ACC112 (cell line): ENCODE results near the gene GPRC5A.

Source experiments
- H2AFZ ChIP-seq: fragments of 200-600 bp; sonication (generic); one replicate; pipeline ENCODE4 v1.6.0; 2017; ENCODE audit warnings: antibody characterized with exemption, low read length; ENCODE audit not compliant: unreplicated experiment
- H3K27ac ChIP-seq: fragments of 200-600 bp; sonication (generic); 2 replicates; pipeline ENCODE4 v1.5.1; 2014; ENCODE audit warnings: low read depth, mild to moderate bottlenecking, antibody characterized with exemption, low read length, moderate library complexity
- H3K27me3 ChIP-seq: fragments of 200-600 bp; sonication (generic); 2 replicates; pipeline ENCODE4 v1.6.1; 2014; ENCODE audit warnings: mild to moderate bottlenecking, antibody characterized with exemption, low read length, moderate library complexity, mixed read lengths; ENCODE audit not compliant: insufficient read depth
- H3K36me3 ChIP-seq: fragments of 200-600 bp; sonication (generic); 2 replicates; pipeline ENCODE4 v1.6.1; 2016; ENCODE audit warnings: mild to moderate bottlenecking, antibody characterized with exemption, low read length, moderate library complexity, mixed read lengths; ENCODE audit not compliant: insufficient read depth
- H3K4me1 ChIP-seq: fragments of 200-600 bp; sonication (generic); one replicate; pipeline ENCODE4 v1.6.1; 2016; ENCODE audit warnings: low read length, mixed read lengths; ENCODE audit not compliant: insufficient read depth, unreplicated experiment, control insufficient read depth
- H3K4me3 ChIP-seq: fragments of 200-600 bp; sonication (generic); 2 replicates; pipeline ENCODE4 v1.5.1; 2014; ENCODE audit warnings: mild to moderate bottlenecking, low read depth, low read length
- H3K79me2 ChIP-seq: fragments of 200-600 bp; sonication (generic); one replicate; pipeline ENCODE4 v1.6.0; 2016; ENCODE audit warnings: low read length; ENCODE audit not compliant: control insufficient read depth, unreplicated experiment, insufficient read depth

GPRC5A gene

DNA sequence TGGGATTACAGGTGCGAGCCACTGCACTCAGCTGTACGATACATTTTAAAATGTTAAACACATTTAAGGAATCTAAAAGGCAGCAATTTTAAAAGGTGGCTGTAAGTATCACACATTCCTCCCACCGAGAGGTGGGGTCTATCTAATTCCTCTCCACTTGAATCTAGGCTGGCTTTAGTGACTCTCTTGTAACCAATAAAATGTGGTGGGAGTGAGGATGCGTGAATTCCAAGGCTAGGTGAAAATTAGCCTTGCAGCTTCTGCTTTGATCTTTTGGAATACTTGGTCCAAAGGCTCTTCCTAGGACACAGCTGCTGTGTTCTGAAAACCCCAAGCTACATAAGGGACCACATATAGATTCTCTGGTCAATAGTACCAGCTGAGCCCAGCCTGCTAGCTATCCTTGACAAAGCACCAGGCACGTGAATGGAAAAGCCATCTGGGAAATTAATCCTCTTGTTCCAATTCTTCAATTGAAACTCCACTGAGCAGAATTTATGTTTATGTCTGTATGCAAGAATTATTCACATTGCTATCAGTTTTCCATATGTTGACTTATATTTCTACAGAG, 69.4 kb downstream of the GPRC5A start:
- Histone ChIP-seq H3K36me3 (no peaks in the 10 kb centered on the region), H2AFZ (no peak overlapping the region), H3K27me3 (no peaks in the 10 kb centered on the region), H3K4me1 (no peaks in the 10 kb centered on the region), H3K27ac (no peak overlapping the region), H3K79me2 (no peaks in the 10 kb centered on the region), H3K4me3 (no peak overlapping the region)

DNA sequence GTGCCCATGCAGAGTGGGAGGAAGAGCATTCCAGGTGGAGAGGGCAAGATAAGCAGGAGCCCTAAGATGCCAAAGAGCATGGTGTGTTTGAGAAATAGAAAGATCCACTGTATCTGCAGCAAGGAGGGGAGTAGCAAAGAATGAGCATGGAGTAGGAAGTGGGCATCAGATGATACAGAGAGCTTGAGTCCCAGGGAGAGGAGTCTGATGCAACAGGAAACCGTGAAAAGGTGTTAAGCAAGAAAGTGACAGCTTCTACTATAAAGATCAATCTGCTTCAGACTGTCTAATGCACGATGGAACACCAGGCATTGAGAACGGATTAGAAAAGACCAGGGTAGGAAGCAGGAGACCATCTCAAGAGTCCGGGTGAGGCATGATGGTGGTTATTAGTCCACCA, 72.9 kb downstream of the GPRC5A start:
- Histone ChIP-seq H3K4me1 (no peaks in the 10 kb centered on the region), H3K27me3 (no peaks in the 10 kb centered on the region), H2AFZ (no peak overlapping the region), H3K79me2 (no peaks in the 10 kb centered on the region), H3K36me3 (no peaks in the 10 kb centered on the region), H3K27ac (no peak overlapping the region), H3K4me3 (no peak overlapping the region)

DNA sequence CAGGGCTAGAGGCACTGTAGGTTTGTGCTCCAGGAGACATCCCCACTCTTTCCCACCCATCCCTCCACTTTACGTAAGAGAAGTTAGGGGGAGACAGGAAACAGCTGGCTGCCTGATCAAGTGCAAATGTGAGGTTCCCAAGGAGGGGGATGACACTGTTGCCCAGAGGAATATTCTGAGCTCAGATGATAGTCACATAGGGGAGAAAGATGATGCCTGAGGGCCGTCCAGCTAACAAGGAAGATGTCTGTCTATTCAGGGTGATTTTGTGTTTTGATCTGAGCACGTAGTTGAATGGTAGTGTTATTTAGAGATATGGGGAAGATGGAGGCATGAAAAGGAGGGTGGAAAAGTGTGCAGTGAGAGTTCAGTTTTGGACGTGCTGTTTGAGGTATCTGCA, 74.5 kb downstream of the GPRC5A start:
- Histone ChIP-seq H3K79me2 (no peaks in the 10 kb centered on the region), H3K27me3 (no peaks in the 10 kb centered on the region), H3K4me3 (no peak overlapping the region), H2AFZ (no peak overlapping the region), H3K4me1 (no peaks in the 10 kb centered on the region), H3K36me3 (no peaks in the 10 kb centered on the region), H3K27ac (no peak overlapping the region)
